H9 (cell line): ENCODE data around the gene ALDH1A3. TPM values are rescaled to one million over a fixed set of nuclear protein-coding genes. Genes with fewer than 3 reads are reported as not detected.

Experiments used
- DNase-seq: peaks from one replicate; pipeline ENCODE4 v3.0.0-alpha.2; 2017
- H2AFZ ChIP-seq: one replicate; pipeline ENCODE4 v1.6.1; 2013; ENCODE audit warnings: mild to moderate bottlenecking, low read length, control low read depth, moderate library complexity
- H2AK5ac ChIP-seq: 2 replicates; pipeline ENCODE4 v1.6.1; 2013; ENCODE audit warnings: low read length, control low read depth, mixed read lengths; ENCODE audit not compliant: insufficient read length
- H2BK120ac ChIP-seq: one replicate; pipeline ENCODE4 v1.6.1; 2013; ENCODE audit warnings: low read depth, mild to moderate bottlenecking, low read length, control low read depth, inconsistent platforms; ENCODE audit not compliant: poor library complexity, severe bottlenecking
- H2BK12ac ChIP-seq: 2 replicates; pipeline ENCODE4 v1.6.1; 2013; ENCODE audit warnings: low read length, control low read depth, mixed read lengths, low read depth; ENCODE audit not compliant: insufficient read length
- H2BK15ac ChIP-seq: 2 replicates; pipeline ENCODE4 v1.6.1; 2013; ENCODE audit warnings: low read depth, low read length, control low read depth
- H2BK20ac ChIP-seq: one replicate; pipeline ENCODE4 v1.6.1; 2013; ENCODE audit warnings: low read depth, mild to moderate bottlenecking, low read length, control low read depth, inconsistent platforms; ENCODE audit not compliant: poor library complexity, severe bottlenecking
- H2BK5ac ChIP-seq: 2 replicates; pipeline ENCODE4 v1.6.1; 2013; ENCODE audit warnings: low read length, control low read depth, mixed read lengths; ENCODE audit not compliant: insufficient read length
- H3K14ac ChIP-seq: 2 replicates; pipeline ENCODE4 v1.6.1; 2013; ENCODE audit warnings: low read length, control low read depth; ENCODE audit not compliant: insufficient read depth
- H3K18ac ChIP-seq: 2 replicates; pipeline ENCODE4 v1.6.1; 2013; ENCODE audit warnings: low read depth, mild to moderate bottlenecking, mixed read lengths, low read length, control low read depth; ENCODE audit not compliant: insufficient read length
- H3K23ac ChIP-seq: 2 replicates; pipeline ENCODE4 v1.6.1; 2013; ENCODE audit warnings: low read length, control low read depth, mixed read lengths, low read depth; ENCODE audit not compliant: insufficient read length
- H3K23me2 ChIP-seq: 2 replicates; pipeline ENCODE4 v1.6.1; 2013; ENCODE audit warnings: low read depth, mild to moderate bottlenecking, mixed read lengths, low read length, control low read depth; ENCODE audit not compliant: insufficient read length, poor library complexity, severe bottlenecking
- H3K27ac ChIP-seq: 2 replicates; pipeline ENCODE4 v1.5.1; 2013; ENCODE audit warnings: low read length, control low read depth, mixed read lengths, low read depth; ENCODE audit not compliant: insufficient read length
- H3K27me3 ChIP-seq: 2 replicates; pipeline ENCODE4 v1.6.1; 2013; ENCODE audit warnings: low read length, control low read depth, inconsistent platforms; ENCODE audit not compliant: insufficient read depth
- H3K4ac ChIP-seq: 2 replicates; pipeline ENCODE4 v1.6.1; 2013; ENCODE audit warnings: low read depth, mild to moderate bottlenecking, control low read depth, inconsistent platforms, low read length, moderate library complexity
- H3K4me1 ChIP-seq: 2 replicates; pipeline ENCODE4 v1.6.1; 2013; ENCODE audit warnings: low read length, control low read depth, inconsistent platforms; ENCODE audit not compliant: insufficient read depth
- H3K4me2 ChIP-seq: 2 replicates; pipeline ENCODE4 v1.6.1; 2013; ENCODE audit warnings: low read length, control low read depth, mixed read lengths; ENCODE audit not compliant: insufficient read length, insufficient read depth
- H3K56ac ChIP-seq: 2 replicates; pipeline ENCODE4 v1.6.1; 2013; ENCODE audit warnings: low read depth, mild to moderate bottlenecking, mixed read lengths, low read length, control low read depth; ENCODE audit not compliant: insufficient read length
- H3K79me1 ChIP-seq: 2 replicates; pipeline ENCODE4 v1.6.1; 2013; ENCODE audit warnings: low read depth, mild to moderate bottlenecking, moderate library complexity, low read length, control low read depth, inconsistent platforms; ENCODE audit not compliant: insufficient read depth, poor library complexity, severe bottlenecking
- H3K79me2 ChIP-seq: 2 replicates; pipeline ENCODE4 v1.6.1; 2013; ENCODE audit warnings: low read length, control low read depth, inconsistent platforms; ENCODE audit not compliant: insufficient read depth
- H3K9ac ChIP-seq: 2 replicates; pipeline ENCODE4 v1.6.1; 2013; ENCODE audit warnings: low read length, control low read depth, mixed read lengths; ENCODE audit not compliant: insufficient read length; ENCODE audit errors: extremely low read depth
- H3K9me3 ChIP-seq: one replicate; pipeline ENCODE4 v1.6.1; 2013; ENCODE audit warnings: low read depth, low read length, inconsistent platforms; ENCODE audit not compliant: control insufficient read depth
- H3T11ph ChIP-seq: one replicate; pipeline ENCODE4 v1.6.1; 2013; ENCODE audit warnings: mild to moderate bottlenecking, low read length, control low read depth, inconsistent platforms
- H4K20me1 ChIP-seq: one replicate; pipeline ENCODE4 v1.6.1; 2013; ENCODE audit not compliant: control insufficient read depth, insufficient read length, insufficient read depth
- H4K5ac ChIP-seq: 2 replicates; pipeline ENCODE4 v1.6.1; 2013; ENCODE audit warnings: low read depth, mild to moderate bottlenecking, mixed read lengths, low read length, control low read depth; ENCODE audit not compliant: insufficient read length
- H4K8ac ChIP-seq: replicated peaks from 2 replicates; pipeline ENCODE4 v1.6.1; 2013; ENCODE audit warnings: low read length, control low read depth, mixed read lengths, low read depth; ENCODE audit not compliant: insufficient read length
- H4K91ac ChIP-seq: 2 replicates; pipeline ENCODE4 v1.6.1; 2013; ENCODE audit warnings: low read depth, mild to moderate bottlenecking, moderate library complexity, mixed read lengths, low read length, control low read depth; ENCODE audit not compliant: insufficient read length
- H3K27ac Mint-ChIP-seq, 3 experiments: 2 replicates in 2 of 3; 3 replicates in 1 of 3; pipeline ENCODE4 v1.8.0; 2020 to 2021; ENCODE audit warnings: mixed read lengths in 3 of 3, mild to moderate bottlenecking in 1 of 3, moderate library complexity in 1 of 3
- H3K27me3 Mint-ChIP-seq: 2 replicates; pipeline ENCODE4 v1.8.0; 2021; ENCODE audit warnings: low read depth, mild to moderate bottlenecking, moderate library complexity, mixed read lengths
- H3K36me3 Mint-ChIP-seq, 3 experiments: 2 replicates in 2 of 3; 3 replicates in 1 of 3; pipeline ENCODE4 v1.8.0; 2020 to 2021; ENCODE audit warnings: low read depth in 3 of 3, mixed read lengths in 3 of 3; ENCODE audit not compliant: insufficient read depth in 1 of 3
- H3K4me1 Mint-ChIP-seq, 2 experiments: 2 replicates each; pipeline ENCODE4 v1.8.0; 2020; ENCODE audit warnings: mixed read lengths in 2 of 2
- H3K4me3 Mint-ChIP-seq, 2 experiments: 2 replicates in 1 of 2; 3 replicates in 1 of 2; pipeline ENCODE4 v1.8.0; 2020 to 2021; ENCODE audit warnings: mild to moderate bottlenecking in 2 of 2, mixed read lengths in 2 of 2, moderate library complexity in 1 of 2
- H3K9me3 Mint-ChIP-seq, 2 experiments: 2 replicates in 1 of 2; 3 replicates in 1 of 2; pipeline ENCODE4 v1.8.0; 2020; ENCODE audit warnings: mild to moderate bottlenecking in 2 of 2, mixed read lengths in 2 of 2, moderate library complexity in 1 of 2
- CTCF ChIP-seq: fragments of 200-600 bp; sonication (generic); conservative IDR thresholded peaks from 3 replicates; pipeline ENCODE4 v1.8.0; 2021; ENCODE audit warnings: antibody characterized with exemption, mild to moderate bottlenecking
- WGBS: extraction: QIAGEN DNeasy Blood & Tissue Kit; methylation state at CpG from one replicate; pipeline ENCODE4 v1.1.7; 2013; ENCODE audit warnings: missing lambda C conversion rate, low lambda C conversion rate, mixed read lengths; ENCODE audit not compliant: insufficient read length; ENCODE audit errors: extremely low coverage; 5-methylcytosine and 5-hydroxymethylcytosine counted together
- total RNA-seq: library from RNA; stranded (reverse); gene quantifications from 2 replicates; pipeline ENCODE4 v1.2.1, GENCODE V29; 2021

Gene ALDH1A3
- total RNA-seq, 1 experiment from 2014 or later = 9.2 TPM

DNA sequence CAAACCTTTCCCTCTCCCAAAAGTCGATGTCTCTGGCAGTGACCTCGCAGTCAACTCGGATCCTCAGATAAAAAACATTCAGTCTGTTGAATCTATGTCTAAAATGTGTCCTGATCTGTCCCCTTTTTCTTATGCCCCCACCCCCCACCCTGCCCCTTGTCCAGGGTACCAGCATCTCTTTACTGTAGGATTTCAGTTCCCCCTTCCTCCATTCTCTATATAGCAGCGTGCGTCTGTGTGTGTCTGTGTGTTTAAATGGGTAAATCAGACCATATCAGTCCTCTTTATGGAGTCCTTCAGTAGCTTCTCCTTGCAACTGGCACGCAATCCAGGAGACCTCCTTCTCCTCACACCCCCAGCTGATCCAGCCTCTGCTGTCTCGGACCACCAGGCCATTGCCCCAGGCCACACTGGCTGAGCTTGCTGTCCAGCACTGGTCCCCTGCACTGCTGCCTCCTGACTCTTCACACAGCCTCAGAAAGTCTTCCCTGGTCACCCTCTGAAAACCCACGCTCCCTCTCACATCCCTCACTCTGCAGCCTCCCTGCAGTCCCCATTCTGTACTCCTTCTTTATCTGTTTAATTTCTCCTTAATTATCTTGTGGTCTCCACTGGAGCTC, 41.0 kb downstream of the ALDH1A3 start:
- Mint-ChIP-seq H3K4me3 (peak overlapping the region; percentile 58 to 71; a peak in 4 of 5 replicates), H3K9me3 (no peaks in the 10 kb centered on the region; a peak in 1 of 5 replicates), H3K27me3 (peaks cover 83% of the 10 kb centered on the region), H3K27ac (no peak overlapping the region), H3K36me3 (no peaks in the 10 kb centered on the region; a peak in 1 of 7 replicates), H3K4me1 (peaks cover 6 to 11% of the 10 kb centered on the region in 2 experiments; a peak in 3 of 4 replicates)
- Histone ChIP-seq H2AFZ (no peak overlapping the region), H2BK5ac (no peak overlapping the region), H2BK12ac (no peak overlapping the region), H4K20me1 (no peaks in the 10 kb centered on the region), H4K91ac (no peak overlapping the region), H3K56ac (no peak overlapping the region), H4K8ac (no peak overlapping the region), H3T11ph (no peak overlapping the region), H3K9me3 (no peaks in the 10 kb centered on the region), H2AK5ac (no peak overlapping the region), H2BK15ac (no peak overlapping the region), H3K23me2 (peaks cover 13% of the 10 kb centered on the region), H3K4me1 (no peaks in the 10 kb centered on the region), H3K4me2 (no peak overlapping the region), H4K5ac (no peak overlapping the region), H3K18ac (no peak overlapping the region), H3K9ac (no peak overlapping the region), H3K14ac (no peak overlapping the region), H3K27ac (no peak overlapping the region), H3K27me3 (peaks cover 28% of the 10 kb centered on the region), H3K79me2 (no peaks in the 10 kb centered on the region), H3K79me1 (no peaks in the 10 kb centered on the region), H3K23ac (no peak overlapping the region), H2BK20ac (no peak overlapping the region), H2BK120ac (no peak overlapping the region), H3K4ac (no peak overlapping the region)
- no peak for TF ChIP-seq CTCF
- no peak for DNase-seq
- no CpG with 5 or more reads among the region's 8 CpGs for WGBS
